CD4-positive, alpha-beta T cell treated with Interleukin-6 at 100 ng/mL for 8 hours (primary cell): ENCODE results near the gene MBD5.
A peak's percentile ranks its signal among the peaks of the same experiment; 100 is the strongest.

Experiments
- DNase-seq: peaks from one replicate; pipeline ENCODE4 v3.0.0-alpha.2; 2020; ENCODE audit warnings: mixed read lengths, low spot score

Gene MBD5

GRCh38 chr2:148124271-148124670 lies 103.4 kb downstream of the MBD5 start:
- no peak for DNase-seq

DNA sequence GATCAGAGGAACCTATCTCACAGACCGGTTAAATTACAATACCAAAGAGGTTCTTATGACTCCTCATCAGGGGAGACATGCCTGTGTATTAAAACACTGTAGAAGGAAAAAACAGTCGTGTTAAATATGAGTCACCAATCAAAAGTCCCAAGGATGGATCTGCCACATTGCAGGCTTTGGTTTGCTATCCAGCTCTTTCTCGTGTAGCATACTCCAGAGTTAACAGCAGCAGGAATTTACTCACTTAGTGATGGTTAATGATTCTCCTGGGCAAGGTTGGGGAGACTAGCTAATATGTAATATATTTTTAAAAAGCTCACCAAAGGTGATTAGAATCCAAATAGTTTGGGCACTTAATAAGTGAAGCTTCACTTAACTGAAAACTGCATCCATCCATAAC lies 109.7 kb downstream of the MBD5 start:
- no peak for DNase-seq

GRCh38 chr2:148132412-148132811 lies 111.5 kb downstream of the MBD5 start:
- DNase-seq: no peak

GRCh38 chr2:148135705-148136104 lies 114.8 kb downstream of the MBD5 start:
- no peak for DNase-seq

- no peak for DNase-seq
Measured at GRCh38 chr2:148136441-148136840, 115.5 kb downstream of the MBD5 start.

DNA sequence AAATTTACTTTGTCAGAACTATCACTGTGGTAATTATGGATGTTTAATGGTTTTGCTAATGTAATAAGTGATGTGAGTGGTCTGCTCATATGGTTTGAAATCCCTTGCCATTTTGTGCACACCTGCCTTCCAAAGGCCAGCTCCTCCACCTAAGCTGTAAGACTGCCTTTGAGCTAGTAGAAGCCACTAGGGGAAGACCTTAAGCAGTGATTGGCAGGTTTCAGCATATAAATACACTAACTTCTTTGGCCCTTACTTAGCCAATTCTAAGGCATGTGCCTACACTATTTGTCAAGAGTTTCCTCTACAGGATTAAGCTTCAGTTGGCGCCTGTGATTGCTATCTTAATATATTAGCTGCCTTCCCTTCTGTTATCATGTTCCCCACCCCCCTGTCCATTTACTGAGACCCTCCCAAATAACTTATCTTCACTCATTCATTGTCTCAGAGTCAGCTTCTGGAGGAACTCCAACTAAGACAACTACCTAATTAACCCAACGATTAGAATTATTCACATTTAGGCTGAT lies 141.1 kb downstream of the MBD5 start:
- no peak for DNase-seq

DNA sequence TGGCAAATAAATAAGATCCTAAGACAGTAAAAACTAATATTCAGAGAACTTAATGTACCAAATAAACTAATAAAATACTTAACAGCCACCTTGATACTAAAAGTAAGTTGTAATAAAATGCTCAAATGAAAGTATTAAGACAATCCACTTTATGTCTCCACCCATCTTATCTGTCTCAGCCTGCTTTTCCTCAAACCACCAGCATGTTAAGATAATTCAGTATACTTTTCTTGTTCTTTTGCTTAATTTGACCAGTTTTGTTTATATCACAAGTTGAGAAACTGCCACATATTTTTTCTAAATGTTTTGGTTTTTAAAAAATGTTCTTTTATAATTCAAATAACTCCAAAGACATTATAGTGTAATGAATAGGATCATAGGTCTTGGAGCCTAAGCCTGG lies 142.0 kb downstream of the MBD5 start:
- DNase-seq: no peak

DNA sequence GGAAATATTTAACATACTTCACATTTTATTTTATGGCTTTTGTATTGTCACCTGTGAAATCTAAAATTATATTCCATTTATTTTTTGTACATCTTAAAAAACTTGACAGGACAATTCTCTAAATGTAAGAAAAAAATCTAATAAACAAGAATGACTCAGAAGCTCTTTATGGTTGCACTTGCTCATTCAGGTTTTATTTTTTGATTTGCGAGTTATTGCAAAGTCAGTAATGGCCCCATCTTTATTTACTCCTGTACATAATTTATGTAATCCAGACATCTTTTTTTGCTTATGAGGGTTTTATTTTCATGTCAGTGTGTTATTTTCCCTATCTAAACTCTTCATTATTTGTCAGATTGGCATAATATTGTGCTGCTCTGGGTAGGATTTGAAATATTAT lies 145.1 kb downstream of the MBD5 start:
- DNase-seq: no peak

DNA sequence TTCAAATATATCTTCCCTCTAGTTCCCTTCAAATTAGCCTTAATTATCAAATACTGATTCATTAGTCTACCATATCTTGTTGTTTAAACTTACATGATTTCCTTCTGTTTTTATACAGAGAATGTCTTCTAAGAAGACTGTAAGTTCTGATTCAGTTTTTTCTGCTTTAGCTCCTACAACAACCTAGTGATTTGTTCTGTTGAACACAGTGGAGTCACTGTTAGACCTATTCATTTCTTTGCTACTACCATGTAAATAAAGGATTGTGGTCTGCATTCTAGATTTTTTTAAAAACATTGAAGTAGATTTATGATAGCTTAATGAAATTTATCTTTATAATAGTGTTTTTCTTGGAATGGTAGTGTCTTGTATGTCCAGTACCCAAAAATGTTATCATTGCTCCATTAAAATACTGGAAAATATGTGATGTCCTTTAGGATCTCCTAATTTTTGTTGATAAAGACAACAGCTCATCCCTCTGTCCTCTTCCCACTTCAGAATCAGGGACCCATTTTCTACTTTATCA lies 146.4 kb downstream of the MBD5 start:
- DNase-seq: no peak

- DNase-seq: no peak
Measured at GRCh38 chr2:148167855-148168254, 147.0 kb downstream of the MBD5 start.

DNA sequence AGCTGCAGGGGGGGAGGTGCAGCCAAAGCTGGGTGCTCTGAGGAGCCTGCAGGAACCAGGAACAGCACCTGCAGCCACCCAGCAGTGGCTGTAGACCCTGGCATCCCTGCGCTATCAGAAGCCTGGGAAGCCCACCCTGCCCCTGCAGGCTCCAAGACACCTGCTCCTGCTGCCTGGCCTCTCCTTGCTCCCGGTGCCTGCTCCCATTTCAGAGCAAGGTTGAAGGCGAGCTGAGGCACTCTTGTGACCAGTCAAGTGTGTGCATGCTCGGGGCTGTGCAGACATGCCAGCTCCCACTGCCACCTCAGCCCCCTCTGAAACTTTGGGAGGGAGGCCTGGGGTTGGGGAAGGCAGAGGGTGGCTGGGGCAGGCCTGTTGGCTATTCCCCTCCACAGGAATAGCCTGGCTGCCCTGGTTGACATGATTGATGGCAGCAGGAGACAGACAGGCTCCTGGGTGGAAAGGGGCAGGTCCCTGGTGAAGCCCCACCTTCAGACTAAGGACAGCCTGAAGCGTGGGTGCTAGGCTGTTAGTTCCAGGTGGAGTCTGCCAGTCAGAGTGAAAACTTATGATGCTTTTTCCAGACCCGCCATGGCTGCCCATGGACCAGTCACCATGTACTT lies 151.4 kb downstream of the MBD5 start:
- DNase-seq: no peak

DNA sequence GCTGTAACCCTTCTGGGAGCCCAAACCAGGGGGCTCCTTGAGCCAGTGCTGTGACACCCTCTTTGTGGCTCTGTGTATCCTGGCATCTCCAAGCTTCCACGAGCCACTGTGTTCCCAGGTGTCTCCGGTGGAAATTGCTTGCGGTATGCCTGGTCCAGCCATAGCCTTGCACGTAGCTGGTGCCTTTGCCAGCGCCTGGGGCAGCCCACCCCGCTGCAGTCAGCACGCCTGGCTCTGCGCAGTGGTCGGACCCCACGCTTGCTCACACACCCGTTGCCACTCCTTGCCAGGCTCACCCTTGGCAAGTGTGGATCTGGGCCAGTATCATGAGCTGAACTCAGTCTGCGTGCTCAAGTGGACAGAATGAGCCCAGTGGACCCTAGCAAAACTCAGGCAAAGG lies 152.3 kb downstream of the MBD5 start:
- DNase-seq: no peak

GRCh38 chr2:148177559-148177958 lies 156.7 kb downstream of the MBD5 start:
- DNase-seq: no peak

GRCh38 chr2:148179724-148180123 lies 158.8 kb downstream of the MBD5 start:
- DNase-seq: no peak

DNA sequence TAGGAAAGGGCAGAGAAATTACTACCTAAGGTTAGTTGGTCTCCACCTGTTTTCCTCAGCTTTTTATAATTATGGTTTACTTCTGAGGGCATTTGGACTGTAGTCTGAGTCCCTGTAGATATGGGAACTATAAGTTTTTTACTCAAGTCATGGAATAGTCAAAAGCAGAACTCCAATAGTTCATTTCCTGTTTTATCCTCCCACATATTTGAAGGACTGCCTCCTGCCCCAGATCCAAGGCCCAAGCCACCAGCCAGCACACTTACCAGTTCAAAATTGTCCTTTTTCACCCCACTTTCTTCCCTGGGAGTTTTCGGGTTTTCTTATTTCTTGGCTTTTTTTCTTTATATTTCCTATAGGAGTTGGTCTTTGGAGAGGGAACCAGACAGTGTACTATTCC lies 164.1 kb downstream of the MBD5 start:
- DNase-seq: no peak

- DNase-seq: no peak
Measured at GRCh38 chr2:148194882-148195281, 174.0 kb downstream of the MBD5 start.

DNA sequence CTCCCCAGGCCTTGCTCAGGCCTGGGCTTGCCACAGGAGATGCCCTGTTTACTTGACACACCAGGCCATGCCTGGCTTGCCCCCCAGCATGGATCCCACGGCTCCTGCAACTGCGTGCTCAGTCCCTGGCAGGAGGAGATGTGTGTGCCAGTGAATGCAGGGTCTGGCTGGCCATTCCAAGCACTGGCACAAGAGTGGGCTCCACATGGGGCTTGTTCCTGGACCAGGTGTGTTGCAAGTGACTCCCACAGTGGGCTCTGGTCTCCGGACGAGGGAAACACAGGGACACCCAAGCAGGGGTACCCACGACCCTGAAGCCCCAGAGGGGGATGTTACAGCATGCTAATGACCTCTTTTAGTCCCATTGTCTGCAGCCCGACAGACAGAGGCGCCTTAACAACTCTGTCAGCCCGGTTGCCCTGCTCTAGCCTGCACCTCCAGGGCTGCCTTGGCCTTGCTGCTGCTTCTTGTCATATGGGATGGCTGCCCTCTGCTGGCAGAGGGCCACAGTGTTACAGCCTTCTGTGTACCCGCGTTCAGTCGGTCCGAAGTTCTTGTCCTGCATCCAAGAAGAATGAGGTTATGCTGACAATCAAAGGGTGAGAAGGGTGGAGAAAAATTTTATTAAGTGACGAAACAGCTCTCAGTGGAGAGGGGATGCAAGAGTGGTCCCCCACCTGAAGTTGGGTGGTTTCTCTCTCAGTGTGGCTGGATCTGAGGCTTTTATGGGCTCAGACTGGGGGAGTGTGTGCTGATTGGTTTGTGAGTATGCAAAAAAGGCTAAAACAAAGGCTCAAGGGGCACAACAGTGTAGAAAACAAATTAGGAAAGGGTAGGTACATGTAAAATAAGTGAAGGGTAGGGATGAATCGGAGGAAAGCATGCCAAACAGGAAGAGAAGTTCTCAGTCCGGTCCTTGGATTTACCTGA lies 180.4 kb downstream of the MBD5 start:
- peak; percentile 11 for DNase-seq

- DNase-seq: no peak
Measured at GRCh38 chr2:148202237-148202636, 181.3 kb downstream of the MBD5 start.

DNA sequence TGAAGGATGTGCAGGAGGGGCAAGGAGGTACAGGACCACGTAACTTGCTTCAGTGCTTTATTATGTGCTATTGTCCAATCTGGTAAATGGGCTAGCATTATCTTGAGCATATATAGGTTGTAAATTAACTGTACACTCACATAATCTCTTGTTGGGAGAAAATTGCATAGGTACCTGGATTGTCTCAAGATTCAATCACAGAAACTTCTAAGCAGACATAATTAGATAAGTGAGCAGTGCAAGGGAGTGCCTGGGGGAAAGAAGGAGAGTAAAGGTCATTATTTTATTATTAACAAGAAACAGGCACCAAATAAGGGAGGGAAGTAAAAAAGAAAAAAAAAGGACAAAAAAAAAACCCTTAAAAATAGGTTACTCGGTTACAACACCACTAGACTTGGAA lies 186.2 kb downstream of the MBD5 start:
- no peak for DNase-seq

- DNase-seq: no peak
Measured at GRCh38 chr2:148209603-148210002, 188.7 kb downstream of the MBD5 start.

DNA sequence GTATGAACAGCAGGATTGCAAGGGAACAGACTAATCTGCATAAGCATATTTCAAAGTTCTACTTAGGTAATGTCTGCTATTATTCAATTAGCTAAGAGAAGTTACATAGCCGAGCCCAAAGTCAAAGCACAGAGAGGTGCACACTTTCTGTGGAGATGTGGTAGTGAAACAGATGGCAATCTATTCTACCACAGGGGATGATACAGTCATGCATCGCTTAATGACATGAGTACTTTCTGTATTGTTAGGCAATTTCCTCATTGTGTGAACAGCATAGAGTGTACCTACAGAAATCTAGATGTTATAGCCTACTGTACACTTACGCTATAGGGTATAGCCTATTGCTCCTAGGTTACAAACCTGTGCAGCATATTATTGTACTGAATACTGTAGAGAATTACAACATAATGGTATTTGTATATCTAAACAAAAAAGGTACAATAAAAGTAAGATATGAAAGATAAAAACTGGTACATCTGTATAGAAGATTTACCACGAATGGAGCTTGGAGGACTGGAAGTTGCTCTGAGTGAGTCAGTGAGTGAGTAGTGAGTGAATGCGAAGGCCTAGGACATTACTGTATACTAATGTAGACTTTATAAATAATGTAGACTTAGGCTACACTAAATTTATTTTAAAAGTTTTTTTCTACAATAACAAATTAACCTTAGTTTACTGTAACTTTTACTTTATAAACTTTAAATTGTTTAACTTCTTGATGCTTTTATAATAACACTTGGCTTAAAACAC lies 197.6 kb downstream of the MBD5 start:
- DNase-seq: no peak

- DNase-seq: no peak
Measured at GRCh38 chr2:148221166-148221565, 200.3 kb downstream of the MBD5 start.
